Heart left ventricle (tissue), 13 donors: Measurements from ENCODE around the gene DNAJC3.

Experiments
- CTCF ChIP-seq, 12 donors: fragments of 200-600 bp; sonication (generic) in 4 of 12; IDR thresholded peaks; one replicate each; pipeline versions ENCODE4 v1.5.0 to v1.8.0; 2018 to 2022; ENCODE audit warnings: antibody characterized with exemption in 12 of 12, mild to moderate bottlenecking in 5 of 12
- POLR2A ChIP-seq, 2 donors: fragments of 450-650 bp; IDR thresholded peaks; one replicate each; pipeline ENCODE4 v1.6.1; 2017; ENCODE audit warnings: antibody characterized with exemption in 2 of 2, mild to moderate bottlenecking in 2 of 2, moderate library complexity in 2 of 2
- donor health status: ischemic (EF 13 %, LVEDD 7.1; RV severe dilation, severe dysfunction).
- donor health status: DM: no; HTN: yes; CAD: no.
- donor health status: DM: no; HTN: no; CAD: no.
- donor health status: ischemic (EF 25% LVEDD 6.9; RV normal size, moderate dysfunction).
- donor health status: ischemic (EF 25% LVEDD 5.7; RV mildly dilated, moderate dysfunction).
- donor health status: ischemic (EF 35%, LVEDD 5.7; RV mildly dilated, moderate dysfunction).
- donor health status: nonischemic (EF 11% LVEDD 7.7; RV severe dilation, severe dysfunction).
- donor health status: DM: yes; HTN: yes; CAD: no.
- donor health status: PGD.
- donor health status: ischemic (EF 29% LVEDD 5.4; RV normal size, mild dysfunction).
- donor health status: nonischemic (EF 23%, LVEDD 6.1; RV moderate dilation, normal function).

GRCh38 chr13:95842898-95843297, 166.0 kb downstream of the DNAJC3 start:
- TF ChIP-seq CTCF (IDR thresholded peaks at IDR 0.05) (no peak), POLR2A (IDR thresholded peaks at IDR 0.05) (no peak)
